CD4-positive, alpha-beta T cell treated with Interleukin-17A for 1 hour (primary cell): ENCODE measurements around the gene CCSER2.
"Not testable (repeated sequence)": the region's sequence is repeated elsewhere in the genome, so short reads cannot be mapped to it uniquely, and the experiment has no call there.

Experiments
- DNase-seq: peaks from one replicate; pipeline ENCODE4 v3.0.0-alpha.2; 2020

CCSER2 gene

DNA sequence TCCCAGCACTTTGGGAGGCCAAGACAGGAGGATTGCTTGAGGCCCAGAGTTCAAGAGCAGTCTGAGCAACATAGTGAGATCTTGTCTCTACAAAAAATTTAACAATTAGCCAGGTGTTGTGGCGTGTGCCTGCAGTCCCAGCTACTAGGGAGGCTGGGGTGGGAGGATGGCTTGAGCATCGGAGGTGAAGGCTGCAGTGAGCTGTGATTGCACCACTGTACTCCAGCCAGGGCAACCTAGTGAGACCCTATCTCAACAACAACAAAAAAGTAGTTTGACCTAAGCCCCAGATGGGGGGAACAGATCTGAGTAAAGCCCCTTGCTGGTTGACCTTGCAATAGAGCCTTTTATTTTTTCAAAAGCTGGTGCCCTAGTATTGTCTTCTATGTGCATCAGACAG lies 15.6 kb upstream of the CCSER2 start:
- DNase-seq: no peak

DNA sequence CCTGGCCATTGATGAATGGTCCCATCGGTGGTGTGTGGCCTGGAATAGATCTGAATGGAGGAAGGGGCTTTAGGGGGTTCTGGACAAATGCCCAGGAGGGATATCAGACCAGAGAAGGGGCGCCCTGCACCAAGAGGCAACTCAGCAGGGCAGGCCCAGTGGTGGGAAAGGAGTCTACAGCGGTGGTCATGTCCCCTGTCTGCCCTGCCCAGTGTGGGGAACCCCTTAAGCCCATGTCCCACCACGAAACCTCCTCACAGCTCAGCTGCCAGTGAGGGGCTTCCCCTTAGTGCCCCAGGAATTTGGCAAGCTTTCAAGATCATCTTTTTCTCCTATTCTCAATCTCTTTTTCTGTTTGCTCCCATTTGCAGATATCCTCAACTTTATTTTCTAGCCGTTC lies 14.1 kb upstream of the CCSER2 start:
- no peak for DNase-seq

DNA sequence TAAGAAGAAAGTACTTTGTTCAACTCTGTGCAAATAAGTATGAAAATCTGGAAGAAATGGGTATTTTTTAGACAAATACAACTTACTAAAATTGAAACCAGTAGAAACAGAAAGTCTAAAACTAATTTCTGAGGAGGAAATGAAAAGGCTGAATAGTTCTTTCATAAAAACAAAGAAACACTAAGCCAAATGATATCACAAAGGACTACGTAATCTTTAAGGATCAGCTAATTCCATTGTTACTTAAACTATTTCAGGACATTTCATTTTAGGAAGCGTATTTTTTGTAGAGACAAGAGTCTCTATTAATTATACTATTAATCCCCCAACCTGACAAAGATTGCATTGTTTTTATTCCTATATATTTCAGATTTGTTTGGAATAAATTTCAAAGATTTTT lies 11.2 kb upstream of the CCSER2 start:
- no peak for DNase-seq

DNA sequence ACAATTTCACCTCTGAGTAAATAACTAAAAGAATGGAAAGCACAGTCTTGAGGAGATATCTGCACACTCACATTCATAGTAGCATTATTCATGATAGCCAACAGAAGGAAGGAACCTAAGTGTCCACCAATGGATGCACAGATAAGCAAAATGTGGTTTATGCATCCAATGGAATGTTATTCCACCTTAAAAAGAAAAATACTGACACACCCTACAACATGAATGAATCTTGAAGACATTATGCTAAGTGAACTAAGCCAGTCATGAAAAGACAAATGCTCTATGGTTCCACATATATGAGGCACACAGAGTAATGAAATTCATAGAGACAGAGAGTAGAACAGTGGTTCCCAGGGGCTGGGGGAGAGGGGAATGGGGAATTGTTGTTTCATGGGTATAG lies 6.5 kb upstream of the CCSER2 start:
- no peak for DNase-seq

DNA sequence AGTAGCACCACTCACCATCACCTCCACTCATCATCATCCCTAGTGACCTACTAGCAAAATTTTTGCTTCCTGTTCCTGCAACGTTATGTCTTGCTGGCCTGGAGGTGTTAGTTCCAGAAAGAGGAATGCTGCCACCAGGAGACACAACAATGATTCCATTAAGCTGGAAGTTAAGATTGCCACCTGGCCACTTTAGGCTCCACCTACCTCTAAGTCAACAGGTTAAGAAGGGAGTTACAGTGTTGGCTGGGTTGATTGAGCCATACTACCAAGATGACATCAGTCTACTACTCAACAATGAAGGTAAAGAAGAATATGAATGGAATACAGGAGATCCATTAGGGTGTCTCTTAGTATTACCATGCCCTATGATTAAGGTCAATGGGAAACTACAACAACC lies 4.8 kb upstream of the CCSER2 start:
- not testable (repeated sequence) for DNase-seq

DNA sequence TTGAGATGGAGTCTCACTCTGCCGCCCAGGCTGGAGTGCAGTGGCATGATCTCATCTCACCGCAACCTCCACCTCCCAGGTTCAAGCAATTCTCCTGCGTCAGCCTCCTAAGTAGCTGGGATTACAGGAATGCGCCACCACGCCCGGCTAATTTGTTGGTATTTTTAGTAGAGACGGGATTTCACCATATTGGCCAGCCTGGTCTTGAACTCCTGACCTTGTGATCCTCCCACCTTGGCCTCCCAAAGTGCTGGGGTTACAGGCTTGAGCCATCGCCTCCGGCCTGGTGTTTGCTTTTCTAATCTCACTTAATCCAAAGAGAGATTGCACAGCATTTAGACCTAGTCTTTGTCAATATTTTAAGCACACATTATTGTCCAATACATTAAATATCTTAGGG lies 1.4 kb upstream of the CCSER2 start:
- not testable (repeated sequence) for DNase-seq

DNA sequence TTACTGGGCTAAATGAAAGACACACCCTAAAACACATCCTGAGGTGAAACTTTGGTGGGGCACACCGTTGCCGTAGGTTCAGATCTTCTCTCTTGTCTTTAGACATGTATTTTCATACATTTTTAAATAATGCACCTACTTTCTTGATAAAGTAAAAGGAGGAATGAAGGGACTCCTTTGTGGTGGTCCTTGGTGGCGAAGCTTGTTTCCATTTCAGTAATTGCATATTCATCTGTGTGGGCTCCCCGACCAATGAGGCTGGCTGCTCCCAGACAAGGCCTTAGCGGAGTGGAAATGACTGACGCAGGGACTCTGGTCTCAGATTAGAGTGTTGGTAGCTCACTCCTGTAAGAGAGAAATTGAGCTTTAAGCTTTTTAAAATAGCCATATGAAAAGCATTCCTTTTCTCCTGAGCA lies 815 bp downstream of the CCSER2 start:
- no peak for DNase-seq

DNA sequence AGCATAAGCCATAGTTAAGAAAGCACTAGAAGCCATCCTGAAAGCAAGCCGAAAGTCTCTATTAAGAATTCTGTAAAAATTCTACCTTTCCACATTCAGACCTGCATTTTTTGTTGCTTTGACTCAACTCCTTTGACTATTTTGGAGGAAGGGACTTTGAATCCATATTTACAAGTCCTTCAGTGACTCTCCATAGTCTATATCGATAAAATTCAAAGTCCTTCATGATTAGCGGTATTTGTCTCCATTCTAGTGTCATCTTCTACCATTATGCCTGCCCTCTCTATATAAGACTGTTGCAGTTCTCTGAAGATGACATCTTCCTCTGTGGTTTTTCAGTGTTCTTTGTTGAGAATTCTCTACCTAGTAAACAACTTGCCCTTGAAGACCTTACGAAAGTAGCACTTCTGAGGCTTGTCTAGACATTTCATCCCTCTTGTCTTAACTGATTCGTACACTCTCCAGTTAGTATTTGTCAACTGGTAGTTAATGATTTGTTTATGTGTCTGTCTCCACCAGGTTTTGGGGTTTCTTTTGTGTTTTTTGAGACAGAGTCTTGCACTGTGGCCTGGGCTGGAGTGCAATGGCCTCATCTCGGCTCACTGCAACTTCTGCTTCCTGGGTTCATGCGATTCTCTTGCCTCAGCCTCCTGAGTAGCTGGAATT lies 1.7 kb downstream of the CCSER2 start:
- DNase-seq: peak; percentile 79

DNA sequence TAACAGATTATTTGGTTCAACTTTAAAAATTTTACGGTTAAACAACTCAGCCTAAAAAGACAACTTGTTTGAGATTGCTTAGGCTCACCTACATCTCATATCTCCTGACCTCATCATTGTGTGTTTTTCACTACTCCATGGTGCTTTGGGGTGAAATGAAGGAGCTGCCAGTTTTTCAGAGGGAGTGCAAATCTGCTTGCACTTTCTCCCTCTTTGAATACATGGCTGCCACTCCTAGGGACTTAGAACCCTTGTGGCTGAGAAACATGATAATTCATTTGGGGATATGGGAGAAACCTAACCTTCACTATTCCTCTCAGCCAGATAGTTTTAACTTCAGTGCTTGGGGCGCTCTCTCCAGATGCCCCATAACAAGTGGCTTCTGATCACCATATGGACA lies 2.7 kb downstream of the CCSER2 start:
- DNase-seq: no peak

DNA sequence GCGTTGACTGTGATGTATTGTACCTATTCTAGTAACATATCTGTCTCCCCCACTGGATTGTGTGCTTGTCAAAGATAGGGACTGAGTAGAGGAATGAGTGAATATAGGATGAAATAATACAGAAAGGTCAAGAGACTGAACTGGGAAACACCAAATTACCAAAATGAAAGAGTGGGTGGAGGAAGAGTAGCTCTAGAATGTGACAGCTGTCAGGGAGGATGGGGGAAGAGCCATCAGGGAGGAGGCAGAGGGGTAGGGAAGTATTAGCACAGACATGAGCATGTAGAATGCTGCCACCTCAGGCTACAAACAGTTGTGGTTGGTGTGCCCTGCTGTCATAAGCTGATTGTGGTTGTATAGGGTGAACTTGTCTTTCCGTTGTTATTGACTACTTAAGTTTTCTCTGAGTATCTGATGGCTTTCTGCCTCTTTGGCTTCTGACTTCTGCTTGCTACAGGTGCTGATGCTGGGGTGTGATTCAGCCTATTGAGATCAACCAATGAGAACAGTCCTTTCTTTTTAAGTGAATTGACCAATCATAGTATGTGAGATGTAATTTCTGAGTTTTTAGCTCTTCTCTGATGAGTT lies 5.6 kb downstream of the CCSER2 start:
- DNase-seq: peak; percentile 92

DNA sequence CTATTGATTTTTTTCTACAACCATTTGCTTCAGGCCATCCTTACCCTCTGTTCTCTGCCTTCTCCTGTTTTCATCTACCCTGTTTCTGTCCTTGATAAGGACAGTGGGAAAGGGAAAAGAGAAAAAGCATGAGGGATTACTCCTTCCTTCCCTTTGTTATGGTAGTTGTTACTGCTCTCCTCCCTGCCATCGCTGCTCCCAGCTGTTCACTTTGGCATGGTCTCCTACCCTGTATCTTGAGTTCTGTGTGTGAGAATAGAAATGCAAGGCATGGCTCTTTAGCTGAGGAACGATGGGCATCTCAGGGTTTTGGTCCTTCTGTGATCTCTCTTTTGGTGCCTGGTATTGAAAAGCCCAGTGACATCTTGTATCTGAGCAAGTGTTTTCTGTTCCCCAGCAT lies 6.4 kb downstream of the CCSER2 start:
- no peak for DNase-seq

DNA sequence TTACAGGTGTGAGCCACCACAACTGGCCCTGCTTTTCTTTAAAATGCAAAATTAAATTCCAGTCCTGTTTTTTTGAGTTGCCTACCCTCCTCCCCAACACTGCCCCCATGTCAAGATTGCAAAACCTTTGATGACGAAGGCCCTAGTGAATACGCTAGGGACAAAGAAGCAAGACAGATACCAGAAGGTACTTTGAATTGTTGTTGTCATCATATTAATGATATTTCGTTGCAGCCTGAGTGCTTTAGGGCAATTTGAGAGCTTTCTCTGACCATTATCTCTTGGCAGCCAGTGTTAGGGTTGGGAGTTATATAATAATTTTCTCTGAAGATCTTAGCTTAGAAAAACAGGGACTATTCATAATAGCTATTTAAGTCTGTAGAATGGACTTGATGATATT lies 7.1 kb downstream of the CCSER2 start:
- DNase-seq: no peak

DNA sequence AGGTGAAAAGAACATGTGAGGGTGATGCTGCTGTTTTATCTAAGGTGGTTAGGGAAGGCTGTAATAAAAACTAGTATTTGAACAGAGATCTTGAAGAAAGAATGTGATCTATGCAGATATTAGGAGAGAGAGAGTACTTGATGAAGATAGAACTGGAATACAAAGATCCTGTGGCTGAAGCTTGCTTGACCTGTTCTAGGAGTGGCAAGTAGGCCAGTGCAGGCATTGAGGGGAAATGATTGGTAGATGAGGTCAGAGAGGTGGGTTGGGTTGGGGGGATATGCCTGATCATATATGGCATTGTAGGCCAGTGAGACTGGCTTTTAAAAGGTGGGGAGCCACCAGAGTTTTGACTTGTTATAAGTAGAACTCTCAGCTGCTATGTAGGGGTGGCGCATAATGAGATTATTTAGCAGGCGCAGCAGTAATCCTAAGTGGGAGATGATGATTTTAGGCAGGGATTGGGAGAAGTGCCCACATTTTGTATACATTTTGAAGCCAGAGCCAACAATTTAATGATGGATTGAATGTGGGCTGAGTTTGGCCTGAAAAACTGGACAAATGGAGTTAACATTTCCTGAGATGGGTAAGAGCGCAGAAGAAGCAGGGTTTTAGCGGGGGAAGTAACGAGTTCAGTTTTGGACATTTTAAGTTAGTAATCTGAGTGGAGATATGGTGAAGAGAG lies 8.2 kb downstream of the CCSER2 start:
- no peak for DNase-seq

DNA sequence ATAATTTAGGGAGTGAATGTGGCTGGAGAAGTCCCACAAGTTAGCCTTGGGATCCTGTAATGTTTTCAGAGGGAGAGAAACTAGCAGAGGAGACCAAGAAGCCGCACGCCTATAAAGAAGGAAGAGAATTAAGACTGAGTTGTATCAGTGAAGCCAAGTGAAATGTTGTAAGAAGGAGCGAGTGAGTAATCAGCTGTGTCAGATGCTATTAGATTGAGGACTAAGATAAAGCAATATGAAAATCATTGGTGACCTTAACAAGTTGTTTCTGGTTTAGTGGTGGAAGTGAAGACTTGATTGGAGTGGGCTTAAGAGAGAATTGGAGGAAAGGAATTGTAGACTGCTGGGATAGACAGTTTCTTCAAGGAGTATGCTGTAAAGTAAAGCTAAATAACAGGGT lies 8.8 kb downstream of the CCSER2 start:
- DNase-seq: no peak

DNA sequence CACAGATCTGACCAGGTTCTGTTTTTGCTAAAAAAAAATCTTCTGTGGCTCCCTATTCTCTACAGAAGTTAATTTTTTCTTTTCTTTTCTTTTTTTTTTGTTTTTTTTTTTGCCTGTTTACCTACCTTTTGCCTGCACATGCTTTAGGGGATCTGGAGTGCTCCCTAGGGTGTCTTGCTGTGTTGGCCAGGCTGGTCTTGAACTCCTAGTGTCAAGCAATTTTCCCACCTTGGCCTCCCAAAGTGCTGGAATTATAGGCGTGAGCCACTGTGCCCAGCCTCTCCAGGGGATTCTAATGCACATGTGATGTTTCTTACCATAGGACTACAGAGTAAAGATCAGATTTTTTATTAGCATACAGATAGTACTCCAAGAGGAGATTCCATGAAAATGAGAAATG lies 10.6 kb downstream of the CCSER2 start:
- no peak for DNase-seq

DNA sequence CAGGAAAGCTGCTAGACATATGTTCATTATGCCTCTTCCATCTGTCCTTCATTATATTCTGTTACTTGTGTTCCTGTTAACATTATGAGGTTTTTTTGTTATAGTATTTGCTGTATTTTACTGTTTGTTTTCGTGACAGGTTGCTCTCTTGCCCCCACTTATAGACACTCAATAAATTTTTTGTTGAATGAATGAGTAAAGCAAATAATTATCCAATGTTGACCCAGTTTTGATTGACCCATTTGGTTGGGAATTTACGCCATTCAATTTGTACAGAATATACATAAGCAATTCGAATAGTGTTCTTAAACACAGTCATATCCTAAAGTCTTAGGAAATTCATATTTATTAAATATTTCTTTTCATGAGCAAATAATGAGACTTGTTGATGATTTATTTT lies 11.8 kb downstream of the CCSER2 start:
- no peak for DNase-seq

DNA sequence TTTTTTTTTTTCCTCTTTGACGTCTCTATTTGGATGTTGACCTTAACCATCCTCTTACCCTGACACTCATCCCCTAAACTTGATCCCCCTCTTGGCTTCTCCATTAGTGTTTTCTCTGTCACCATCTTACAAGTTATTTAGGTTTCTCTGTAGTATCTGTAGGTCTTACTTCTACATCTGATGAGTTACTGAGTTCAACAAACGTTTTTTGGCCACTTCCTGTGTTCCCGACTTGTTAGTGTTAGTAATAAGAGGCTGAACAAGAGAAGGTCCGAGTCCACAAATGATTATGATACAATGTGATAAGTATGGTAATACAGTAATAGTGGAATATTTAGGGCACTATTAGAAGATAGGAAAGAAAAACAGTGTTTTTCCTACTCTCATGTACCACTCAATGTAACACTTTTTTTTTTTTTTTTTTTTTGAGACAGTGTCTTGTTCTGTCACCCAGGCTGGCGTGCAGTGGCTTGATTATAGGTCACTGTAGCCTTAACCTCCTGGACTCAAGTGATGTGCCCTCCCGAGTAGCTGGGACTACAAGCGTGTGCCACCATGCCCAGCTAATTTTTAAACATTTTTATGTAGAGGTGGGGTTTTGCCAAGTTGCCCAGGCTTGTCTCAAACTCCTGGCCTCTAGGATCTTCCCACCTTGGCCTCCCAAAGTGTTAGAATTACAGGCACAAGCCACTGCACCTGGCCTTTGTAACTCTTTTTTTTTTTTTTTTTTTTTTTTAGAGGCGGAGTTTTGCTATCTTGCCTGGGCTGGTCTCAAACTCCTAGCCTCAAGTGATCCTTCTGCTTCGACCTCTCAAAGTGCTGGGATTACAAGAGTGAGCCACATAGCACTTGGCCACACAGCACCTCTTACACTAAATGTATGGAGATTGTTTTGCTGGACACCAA lies 12.5 kb downstream of the CCSER2 start:
- no peak for DNase-seq

DNA sequence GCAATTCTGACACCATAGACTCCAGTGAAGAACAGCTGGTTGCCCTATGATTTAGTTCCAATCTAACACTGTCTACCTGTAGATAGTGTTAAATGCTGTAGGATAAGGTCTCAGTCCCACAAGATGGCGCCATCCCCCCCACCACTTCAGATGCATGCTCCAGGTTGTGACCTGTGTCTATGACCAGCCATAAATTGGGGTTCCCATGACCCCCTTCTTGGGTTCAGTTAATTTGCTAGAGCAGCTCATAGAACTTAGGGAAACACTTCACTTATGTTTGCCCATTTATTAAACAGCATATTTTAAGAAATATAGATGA lies 13.1 kb downstream of the CCSER2 start:
- DNase-seq: no peak

DNA sequence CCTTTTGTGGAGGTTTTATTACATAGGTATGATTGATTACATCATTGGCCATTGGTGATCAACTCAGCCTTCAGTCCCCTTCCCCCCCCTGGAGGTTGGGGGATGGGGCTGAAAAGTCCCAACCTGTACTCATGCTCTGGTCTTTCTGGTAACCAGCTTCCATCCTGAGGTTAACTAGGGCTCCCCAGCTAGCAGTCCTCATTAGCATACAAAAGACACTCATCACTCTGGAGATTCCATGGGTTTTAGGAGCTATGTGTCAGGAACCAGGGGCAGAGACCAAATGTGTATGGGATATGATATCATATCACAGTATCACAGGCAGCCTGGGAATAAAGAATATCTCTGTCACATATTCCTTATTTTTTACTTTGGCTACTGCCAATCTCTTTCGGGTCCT lies 13.6 kb downstream of the CCSER2 start:
- DNase-seq: no peak

DNA sequence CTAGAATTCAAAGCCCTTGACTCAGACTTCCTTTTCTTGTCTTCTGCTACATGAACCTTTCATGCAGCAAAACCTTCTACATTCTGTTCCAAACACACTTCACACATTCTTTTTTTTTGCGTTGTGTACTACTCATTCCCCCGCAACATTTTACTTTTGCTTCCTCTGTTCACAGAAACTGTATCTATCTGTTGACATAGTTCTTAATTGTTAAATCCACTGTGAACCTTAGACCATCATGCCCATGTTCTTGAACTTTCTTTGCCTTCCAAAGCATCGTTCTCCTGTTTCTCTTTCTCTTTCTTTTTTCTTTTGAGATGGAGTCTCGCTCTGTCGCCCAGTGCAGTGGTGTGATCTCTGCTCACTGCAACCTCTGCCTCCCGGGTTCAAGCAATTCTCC lies 14.2 kb downstream of the CCSER2 start:
- no peak for DNase-seq

DNA sequence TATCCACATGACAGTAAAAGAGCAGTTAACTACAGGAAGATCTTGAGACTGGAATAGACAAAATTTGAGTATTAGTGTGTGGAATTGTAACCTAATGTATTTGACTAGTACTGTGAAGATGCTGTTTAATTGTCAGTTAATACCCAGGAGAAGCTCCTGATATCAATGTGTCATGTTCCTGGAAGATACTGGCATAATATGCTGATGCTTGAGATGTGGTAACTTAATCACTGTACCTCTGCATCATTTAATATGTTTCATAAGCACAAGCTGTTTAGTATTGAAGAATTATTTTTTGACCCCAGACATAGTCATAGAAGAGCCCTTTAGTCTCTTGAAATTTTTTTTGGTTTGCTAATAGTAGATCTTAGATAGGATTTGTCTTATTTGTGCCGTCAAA lies 15.4 kb downstream of the CCSER2 start:
- no peak for DNase-seq

DNA sequence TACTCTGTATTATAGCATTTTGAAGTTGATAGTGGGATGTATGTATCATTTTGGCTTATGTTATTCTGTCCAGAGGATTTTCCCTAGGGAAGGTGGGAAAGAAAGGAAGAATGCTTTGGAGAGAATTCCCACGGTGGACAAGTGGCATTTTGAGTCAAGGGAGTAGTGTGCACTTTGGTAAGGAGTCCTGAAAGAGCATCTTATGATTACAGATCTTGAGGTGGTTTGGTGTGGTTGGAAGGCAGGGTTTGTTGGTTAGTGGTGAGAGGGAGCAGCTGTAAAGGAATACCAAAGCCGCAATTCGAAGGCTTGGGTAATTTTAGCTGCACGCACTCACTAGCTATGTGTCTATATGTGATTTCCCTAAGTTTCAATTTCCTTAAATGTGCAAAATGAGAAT lies 16.1 kb downstream of the CCSER2 start:
- DNase-seq: no peak

DNA sequence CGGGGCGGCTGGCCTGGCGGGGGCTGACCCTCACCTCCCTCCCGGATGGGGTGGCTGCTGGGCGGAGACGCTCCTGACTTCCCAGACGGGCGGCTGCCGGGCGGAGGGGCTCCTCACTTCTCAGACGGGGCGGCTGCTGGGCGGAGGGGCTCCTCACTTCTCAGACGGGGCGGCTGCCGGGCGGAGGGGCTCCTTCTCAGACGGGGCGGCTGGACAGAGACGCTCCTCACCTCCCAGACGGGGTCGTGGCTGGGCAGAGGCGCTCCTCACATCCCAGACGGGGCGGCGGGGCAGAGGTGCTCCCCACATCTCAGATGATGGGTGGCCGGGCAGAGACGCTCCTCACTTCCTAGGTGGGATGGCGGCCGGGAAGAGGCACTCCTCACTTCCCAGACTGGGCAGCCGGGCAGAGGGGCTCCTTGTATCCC lies 19.2 kb downstream of the CCSER2 start:
- DNase-seq: not testable (repeated sequence)

DNA sequence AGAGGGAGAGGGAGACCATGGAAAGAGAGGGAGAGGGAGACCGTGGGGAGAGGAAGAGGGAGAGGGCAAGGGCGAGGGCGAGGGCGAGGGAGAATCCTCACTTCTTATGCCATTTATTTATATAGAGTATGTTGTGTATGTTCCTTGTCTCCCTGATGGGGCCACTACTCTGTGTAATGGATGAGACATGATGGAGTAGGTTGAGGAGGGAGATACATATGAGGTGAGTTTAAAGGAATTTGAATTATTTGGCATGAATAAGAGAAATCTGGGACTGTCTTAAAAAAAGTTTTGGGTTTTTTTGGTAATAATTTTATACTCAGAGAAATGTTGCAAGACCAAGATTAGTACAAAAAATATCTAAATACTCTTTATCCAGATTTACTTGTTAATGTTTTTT lies 20.1 kb downstream of the CCSER2 start:
- no peak for DNase-seq
